NT2/D1 (cell line): Measurements from ENCODE around the gene SMIM12.

Experiments used
- SUZ12 ChIP-seq: IDR thresholded peaks from 2 replicates; pipeline ENCODE4 v1.6.1; 2011; ENCODE audit not compliant: insufficient read length, insufficient read depth; ENCODE audit errors: extremely low read depth
- YY1 ChIP-seq: IDR thresholded peaks from 2 replicates; pipeline ENCODE4 v1.6.1; 2011; ENCODE audit not compliant: insufficient read length, insufficient read depth

DNA sequence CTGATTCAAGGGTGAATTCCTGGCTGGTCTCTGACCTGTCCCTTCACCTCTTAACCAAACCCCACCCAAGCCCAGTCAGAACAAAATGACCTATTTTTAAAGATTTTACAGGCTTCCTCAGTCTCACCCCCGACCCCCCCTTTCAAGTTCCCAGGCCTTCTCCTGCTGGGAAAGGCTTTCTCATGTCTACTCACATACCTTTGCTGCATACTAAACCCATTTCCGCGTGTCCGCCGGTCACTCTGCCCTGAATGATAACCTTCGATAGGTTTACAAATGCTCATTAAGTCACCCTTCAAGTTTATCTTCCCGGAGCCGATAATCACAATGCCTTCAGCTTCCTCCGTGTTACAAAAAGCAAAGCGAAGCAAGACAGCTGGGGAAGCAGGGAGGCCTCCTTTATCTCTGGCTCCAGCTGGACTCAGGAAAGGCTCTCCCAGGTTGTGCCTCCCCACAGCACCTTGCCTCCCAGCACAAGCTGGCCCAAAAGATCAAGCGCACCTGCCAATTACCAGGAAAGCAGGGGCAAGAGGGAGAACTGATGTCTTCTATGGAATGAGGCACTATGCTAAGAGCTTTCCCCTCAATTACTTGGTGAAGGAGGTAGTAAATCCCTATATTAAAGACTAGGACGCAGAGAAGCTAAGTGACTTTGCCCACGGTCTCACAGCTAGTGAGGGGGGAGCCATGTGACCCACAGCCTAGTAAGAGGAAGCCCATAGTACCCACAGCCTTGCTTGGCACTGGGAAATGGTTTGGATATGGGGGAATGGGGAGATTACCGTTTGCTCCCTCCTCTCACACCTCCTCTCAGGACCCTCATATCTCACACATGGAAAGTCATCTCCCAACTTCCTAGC lies 15.9 kb downstream of the SMIM12 start:
- no peak for TF ChIP-seq YY1
- no peak for TF ChIP-seq SUZ12
